OCI-LY3 (cell line): ENCODE measurements around the gene ZC3H14.

Experiments
- H2AFZ ChIP-seq: fragments of 200-600, 300-600 bp; shearing (Covaris generic); 2 replicates; pipeline ENCODE4 v1.6.0; 2014; ENCODE audit warnings: antibody characterized with exemption, low read depth, low read length
- H3K27ac ChIP-seq: fragments of 200-600, 300-600 bp; sonication (generic); 2 replicates; pipeline ENCODE4 v1.5.1; 2014; ENCODE audit warnings: mild to moderate bottlenecking, low read length, moderate library complexity, mixed read lengths
- H3K27me3 ChIP-seq: fragments of 200-600, 300-600 bp; sonication (generic); 2 replicates; pipeline ENCODE4 v1.6.1; 2014; ENCODE audit warnings: low read depth, low read length, mixed read lengths
- H3K36me3 ChIP-seq: fragments of 200-600, 300-600 bp; sonication (generic); replicated peaks from 2 replicates; pipeline ENCODE3; 2014; ENCODE audit warnings: low read depth, low read length, mixed read lengths
- H3K4me1 ChIP-seq: fragments of 300-600, 200-600 bp; sonication (generic); 2 replicates; pipeline ENCODE4 v1.6.1; 2014; ENCODE audit warnings: low read length, mixed read lengths
- H3K4me2 ChIP-seq: fragments of 200-600, 300-600 bp; sonication (generic); 2 replicates; pipeline ENCODE4 v1.6.1; 2014; ENCODE audit warnings: low read length, mixed read lengths
- H3K4me3 ChIP-seq: fragments of 300-600, 200-600 bp; sonication (generic); 2 replicates; pipeline ENCODE4 v1.5.1; 2014; ENCODE audit warnings: antibody characterized with exemption, mild to moderate bottlenecking, low read length, moderate library complexity
- H3K79me2 ChIP-seq: fragments of 300-600, 200-600 bp; shearing (Covaris generic); 2 replicates; pipeline ENCODE4 v1.6.1; 2014; ENCODE audit warnings: mild to moderate bottlenecking, low read length, mixed read lengths
- H3K9ac ChIP-seq: fragments of 300-600, 200-600 bp; shearing (Covaris generic); 2 replicates; pipeline ENCODE4 v1.6.0; 2014; ENCODE audit warnings: mild to moderate bottlenecking, low read length, moderate library complexity
- H3K9me3 ChIP-seq: fragments of 200-600, 300-600 bp; shearing (Covaris generic); 2 replicates; pipeline ENCODE4 v1.6.1; 2014; ENCODE audit warnings: low read length, mixed read lengths; ENCODE audit not compliant: insufficient read depth
- H4K20me1 ChIP-seq: fragments of 200-600, 300-600 bp; sonication (generic); 2 replicates; pipeline ENCODE4 v1.6.1; 2016; ENCODE audit warnings: low read length, mixed read lengths; ENCODE audit not compliant: insufficient read depth
- CTCF ChIP-seq: fragments of 200-600, 300-600 bp; sonication (generic); IDR thresholded peaks from 2 replicates; pipeline ENCODE4 v1.5.1; 2014; ENCODE audit warnings: antibody characterized with exemption, low read length, low read depth
- EZH2phosphoT487 ChIP-seq: fragments of 200-600 bp; shearing (Covaris generic); IDR thresholded peaks from 2 replicates; pipeline ENCODE4 v1.6.1; 2018; ENCODE audit warnings: antibody characterized with exemption, mixed run types, low read depth

Gene ZC3H14

GRCh38 chr14:88592031-88592430, 29.2 kb downstream of the ZC3H14 start:
- no peaks in the 10 kb centered on the region for H4K20me1 ChIP-seq
- H3K36me3 ChIP-seq = peaks cover 55% of the 10 kb centered on the region
- no peaks in the 10 kb centered on the region for H3K27me3 ChIP-seq
- no peak overlapping the region for H3K9ac ChIP-seq
- H3K27ac ChIP-seq = no peak overlapping the region
- no peak for TF ChIP-seq EZH2phosphoT487
- peaks cover 29% of the 10 kb centered on the region for H3K4me1 ChIP-seq
- no peak overlapping the region for H3K4me3 ChIP-seq
- H3K4me2 ChIP-seq = no peak overlapping the region
- H3K9me3 ChIP-seq = no peaks in the 10 kb centered on the region
- no peaks in the 10 kb centered on the region for H3K79me2 ChIP-seq
- H2AFZ ChIP-seq = no peak overlapping the region

- peaks cover 67% of the 10 kb centered on the region for H3K4me1 ChIP-seq
- H3K79me2 ChIP-seq = peaks cover 3% of the 10 kb centered on the region; the same call in 1 of the 2 replicates
- TF ChIP-seq CTCF (no peak), EZH2phosphoT487 (no peak)
- no peak overlapping the region for H2AFZ ChIP-seq
- H3K4me2 ChIP-seq = no peak overlapping the region
- no peak overlapping the region for H3K4me3 ChIP-seq
- no peaks in the 10 kb centered on the region for H3K27me3 ChIP-seq
- peaks cover 65% of the 10 kb centered on the region for H3K36me3 ChIP-seq
- no peaks in the 10 kb centered on the region for H3K9me3 ChIP-seq
- H4K20me1 ChIP-seq = no peaks in the 10 kb centered on the region
- H3K27ac ChIP-seq = no peak overlapping the region
- no peak overlapping the region for H3K9ac ChIP-seq
Observed at GRCh38 chr14:88597038-88597437, 34.2 kb downstream of the ZC3H14 start.

- no peaks in the 10 kb centered on the region for H3K9me3 ChIP-seq
- no peaks in the 10 kb centered on the region for H3K27me3 ChIP-seq
- H4K20me1 ChIP-seq = no peaks in the 10 kb centered on the region
- peaks cover 71% of the 10 kb centered on the region for H3K36me3 ChIP-seq
- H3K9ac ChIP-seq = no peak overlapping the region
- H2AFZ ChIP-seq = no peak overlapping the region
- no peak overlapping the region for H3K4me3 ChIP-seq
- H3K4me2 ChIP-seq = no peak overlapping the region
- peaks cover 3% of the 10 kb centered on the region; the same call in 1 of the 2 replicates for H3K79me2 ChIP-seq
- peaks cover 67% of the 10 kb centered on the region for H3K4me1 ChIP-seq
- H3K27ac ChIP-seq = no peak overlapping the region
- TF ChIP-seq CTCF = no peak
- no peak for TF ChIP-seq EZH2phosphoT487
Observed at GRCh38 chr14:88597601-88598000, 34.8 kb downstream of the ZC3H14 start.

GRCh38 chr14:88598097-88598675, 35.3 kb downstream of the ZC3H14 start:
- H3K9me3 ChIP-seq = no peaks in the 10 kb centered on the region

More at GRCh38 chr14:88598097-88598675, 35.3 kb downstream of the ZC3H14 start:
- Histone ChIP-seq H3K27ac (no peak overlapping the region), H4K20me1 (no peaks in the 10 kb centered on the region), H3K4me2 (peak overlapping the region; percentile 10; the same call in 1 of the 2 replicates), H2AFZ (no peak overlapping the region), H3K4me3 (no peak overlapping the region), H3K4me1 (peaks cover 67% of the 10 kb centered on the region), H3K27me3 (no peaks in the 10 kb centered on the region), H3K79me2 (peaks cover 3% of the 10 kb centered on the region; the same call in 1 of the 2 replicates), H3K36me3 (peaks cover 75% of the 10 kb centered on the region), H3K9ac (no peak overlapping the region)
- TF ChIP-seq EZH2phosphoT487 (no peak), CTCF (no peak)
